ENCODE results near the gene BTBD17.

Gene BTBD17

DNA sequence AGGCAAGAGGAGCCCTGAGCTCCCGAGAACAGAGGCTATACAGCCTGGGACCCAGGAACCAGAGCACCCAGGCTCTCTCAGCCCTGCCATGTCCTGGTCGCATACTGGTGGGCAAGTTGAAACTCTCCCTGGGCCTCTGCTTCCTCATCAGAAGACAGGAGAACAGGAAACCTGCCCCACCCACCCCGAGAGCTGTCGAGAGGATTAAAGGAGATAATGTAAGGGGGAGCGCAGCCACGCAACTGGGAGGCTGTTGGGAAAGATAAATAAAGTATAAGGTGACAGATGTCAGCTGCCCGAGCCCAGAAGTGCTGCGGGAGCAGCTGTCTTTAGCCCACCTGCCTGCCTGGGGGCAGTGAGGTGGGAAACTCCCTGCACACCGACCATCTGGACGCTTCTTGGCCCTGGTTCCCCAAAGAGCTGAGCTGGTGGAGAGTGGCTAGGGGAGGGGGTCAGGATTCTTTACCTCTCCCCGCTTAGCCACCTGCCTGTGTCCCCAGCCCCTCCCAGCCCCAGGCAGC is 28.8 kb downstream of the BTBD17 start:
- DNase-seq: no peak

DNA sequence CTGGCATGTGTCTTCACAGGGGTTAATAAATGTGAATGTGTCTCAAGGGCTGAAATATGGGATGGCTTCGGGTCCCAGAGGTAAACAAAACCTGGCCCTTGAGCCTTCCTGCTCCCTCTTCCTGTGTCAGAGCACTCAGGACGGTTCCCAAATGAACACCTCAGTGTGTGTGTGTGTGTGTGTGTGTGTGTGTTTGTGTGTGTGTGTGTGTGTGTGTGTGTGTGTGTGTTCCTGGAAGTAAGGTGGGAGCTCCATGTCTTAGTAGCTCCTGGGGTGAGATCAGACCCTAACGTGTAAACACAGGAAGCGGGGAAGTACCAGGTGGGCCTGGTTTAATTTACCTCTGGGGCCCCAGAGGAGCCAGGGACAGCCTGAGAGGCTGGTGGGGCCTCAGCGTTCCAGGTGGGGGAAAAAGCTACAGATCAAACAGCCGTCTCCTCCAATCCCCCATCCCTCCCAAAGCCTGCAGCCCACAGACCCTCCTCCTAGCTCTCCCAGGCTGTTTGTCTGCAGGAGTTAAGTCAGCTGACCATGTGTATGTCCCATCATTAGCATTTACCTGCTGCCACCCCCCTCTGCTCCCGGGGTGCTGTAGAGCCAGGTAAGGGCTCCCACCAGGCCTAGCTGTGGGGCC is 29.5 kb downstream of the BTBD17 start:
- no peak for DNase-seq

DNA sequence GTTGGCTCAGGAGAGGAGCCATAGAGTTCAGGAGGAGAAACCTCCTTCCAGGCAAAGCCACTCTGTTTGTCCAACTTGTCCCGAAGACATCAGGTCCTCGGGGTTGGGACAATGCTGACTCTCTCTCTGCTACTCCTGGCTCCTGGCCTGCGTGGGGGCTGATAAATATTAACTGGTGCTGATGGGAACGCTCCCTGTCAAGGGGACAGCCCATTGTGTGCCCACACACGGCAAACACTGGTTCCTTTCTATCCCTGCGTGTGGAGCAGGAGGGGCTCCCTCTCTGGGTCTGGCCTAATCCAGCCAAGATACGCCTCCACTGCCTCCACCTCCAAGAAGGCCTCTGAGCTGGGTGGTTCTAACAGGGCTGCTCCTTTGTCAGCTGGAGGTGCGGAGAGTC is 31.2 kb downstream of the BTBD17 start:
- DNase-seq: no peak

DNA sequence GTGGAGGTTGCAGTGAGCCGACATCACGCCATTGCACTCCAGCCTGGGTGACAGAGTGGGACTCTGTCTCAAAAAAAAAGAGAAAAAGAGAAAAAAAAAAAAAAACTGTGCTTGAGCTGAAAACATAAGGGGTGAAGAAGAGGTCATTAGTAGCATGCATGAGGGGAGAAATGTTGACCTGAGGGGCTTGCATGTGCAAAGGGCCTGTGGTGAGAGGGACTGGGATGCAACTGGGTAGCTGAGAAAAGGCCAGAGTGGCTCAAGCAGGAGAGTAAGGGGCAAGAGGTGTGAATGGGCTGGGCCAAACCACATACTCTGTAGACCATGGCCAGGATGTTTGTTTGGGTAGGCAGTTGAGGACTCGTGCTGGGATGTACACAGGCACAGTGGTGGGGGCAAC is 32.3 kb downstream of the BTBD17 start:
- DNase-seq: no peak

DNA sequence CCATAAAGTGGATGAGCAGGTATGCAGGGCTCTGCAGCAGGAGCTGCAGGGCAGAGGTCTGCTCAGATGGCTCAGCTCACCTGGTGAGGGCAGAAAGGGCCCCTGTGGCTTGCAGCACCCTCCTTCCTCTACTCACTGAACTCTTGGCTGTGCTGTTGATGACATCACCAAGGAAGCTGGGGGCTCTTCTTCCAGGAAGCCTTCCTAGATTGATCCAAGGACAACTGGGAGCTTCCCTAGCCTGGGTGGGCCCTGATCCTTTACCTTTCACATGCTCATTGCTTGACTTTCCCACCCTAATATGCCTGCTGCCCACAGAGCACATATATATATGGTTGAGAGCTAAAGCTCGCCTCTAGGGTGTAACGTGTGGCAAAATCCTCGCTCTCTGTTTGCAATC is 33.2 kb downstream of the BTBD17 start:
- no peak for DNase-seq

DNA sequence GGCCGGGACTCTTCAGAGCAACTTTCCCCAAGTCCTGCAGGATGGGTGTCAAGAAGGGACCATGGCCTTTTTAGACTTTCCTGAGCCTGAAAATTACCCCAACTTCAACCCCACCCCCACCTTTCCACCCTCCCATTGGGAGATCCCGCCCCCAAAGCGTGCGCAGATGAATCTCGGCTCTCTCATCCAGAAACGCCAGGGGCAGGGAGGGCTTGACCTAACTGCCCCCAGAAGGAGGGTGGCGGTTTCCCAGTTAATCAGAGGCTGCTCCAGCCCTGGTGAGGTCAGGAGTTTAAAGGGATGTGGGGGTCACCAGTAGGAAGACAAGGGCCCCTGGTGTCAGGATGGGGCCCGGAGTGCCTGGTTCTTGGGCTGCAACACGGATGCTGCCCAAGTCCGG is 35.2 kb downstream of the BTBD17 start:
- no peak for DNase-seq

DNA sequence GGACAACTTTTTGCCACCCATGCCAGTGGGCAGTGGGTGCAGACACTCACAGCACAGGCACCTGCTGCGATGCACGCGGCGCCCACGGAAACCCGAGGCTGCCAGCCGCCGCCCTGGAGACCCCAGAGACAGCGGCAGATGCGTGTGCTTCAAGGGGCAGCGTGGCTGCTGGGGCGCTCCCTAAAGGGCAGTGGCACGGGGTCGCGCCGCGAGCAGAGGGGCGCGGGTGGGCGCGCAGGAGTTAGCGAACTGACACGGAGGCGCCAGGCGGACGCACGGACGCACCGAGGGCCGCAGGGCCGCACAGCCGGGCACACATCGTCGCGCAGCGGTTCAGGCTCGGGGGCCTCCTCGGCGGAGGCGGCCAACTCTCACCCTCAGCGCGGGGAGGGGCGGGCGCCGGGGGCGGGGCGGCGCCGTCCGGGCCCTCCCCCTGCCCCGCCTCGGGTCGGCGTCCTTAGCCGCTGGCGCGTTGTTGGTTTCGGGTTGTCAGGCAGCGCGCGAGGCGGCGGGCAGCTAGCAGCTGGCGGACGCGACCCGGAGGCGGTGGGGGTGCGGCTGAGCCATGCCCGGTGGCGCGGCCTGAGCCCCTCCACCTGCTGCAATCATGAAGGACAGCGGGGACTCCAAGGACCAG is 35.8 kb downstream of the BTBD17 start, which contains the start of gene KIF19:
KIF19 (plus strand) TSS at position 484 of the 637 bp plus-strand sequence; CDS start at position 608, 124 bp downstream.
- peak; percentile 65 for DNase-seq

DNA sequence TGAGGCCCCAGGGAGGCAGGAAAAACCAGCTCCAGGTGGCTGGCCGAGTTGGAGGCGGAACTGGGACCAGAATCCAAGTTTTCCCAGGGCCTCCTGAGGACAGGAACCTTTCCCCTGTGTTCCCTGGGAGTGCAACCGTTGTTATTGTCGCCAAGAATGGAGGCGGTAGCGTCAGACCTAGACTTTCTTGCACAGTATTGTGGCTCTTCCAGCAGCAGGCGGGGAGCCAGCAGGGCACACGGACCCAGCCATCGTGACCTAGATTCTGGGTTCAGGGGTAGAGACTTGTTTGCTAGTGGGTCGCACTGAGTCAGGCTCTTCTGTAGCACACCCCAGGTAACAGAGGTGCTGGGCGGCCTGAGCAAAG is 36.3 kb downstream of the BTBD17 start:
- DNase-seq: peak; percentile 14

DNA sequence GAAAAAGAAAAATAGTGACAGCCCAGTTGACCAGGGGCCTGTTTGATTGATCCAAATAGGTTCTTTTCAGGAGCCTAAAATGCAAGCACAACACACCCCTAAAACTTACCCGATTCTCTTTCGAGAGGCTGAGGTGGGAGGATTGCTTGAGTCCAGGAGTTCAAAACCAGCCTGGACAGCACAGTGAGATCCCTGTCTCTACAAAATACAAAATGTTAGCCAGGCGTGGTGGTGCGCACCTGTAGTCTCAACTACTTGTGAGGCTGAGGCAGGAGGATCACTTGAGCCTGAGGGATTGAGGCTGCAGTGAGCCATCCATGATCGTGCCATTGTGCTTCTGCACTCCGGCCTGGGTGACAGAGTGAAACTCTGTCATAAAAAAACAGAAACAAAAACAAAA is 37.1 kb downstream of the BTBD17 start:
- no peak for DNase-seq

DNA sequence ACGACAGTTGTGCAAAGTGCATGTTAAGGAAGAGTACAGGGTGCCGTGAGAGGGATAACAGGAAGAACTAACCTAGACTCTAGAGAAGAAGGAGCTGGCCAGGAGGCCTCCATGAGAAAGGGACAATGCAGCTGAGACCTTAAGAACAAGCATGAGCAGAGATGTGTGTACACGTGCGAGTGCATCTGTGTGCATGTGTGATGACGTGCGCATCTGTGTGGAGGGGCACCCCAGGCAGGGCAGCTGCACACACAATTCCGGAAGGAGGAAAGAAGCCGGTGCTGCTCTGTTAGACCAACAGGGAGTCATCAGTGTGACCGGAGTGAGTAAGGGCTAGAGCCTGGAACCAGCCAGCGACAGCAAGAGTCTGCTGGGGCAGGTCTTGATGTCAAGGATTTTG is 43.3 kb downstream of the BTBD17 start:
- DNase-seq: no peak

DNA sequence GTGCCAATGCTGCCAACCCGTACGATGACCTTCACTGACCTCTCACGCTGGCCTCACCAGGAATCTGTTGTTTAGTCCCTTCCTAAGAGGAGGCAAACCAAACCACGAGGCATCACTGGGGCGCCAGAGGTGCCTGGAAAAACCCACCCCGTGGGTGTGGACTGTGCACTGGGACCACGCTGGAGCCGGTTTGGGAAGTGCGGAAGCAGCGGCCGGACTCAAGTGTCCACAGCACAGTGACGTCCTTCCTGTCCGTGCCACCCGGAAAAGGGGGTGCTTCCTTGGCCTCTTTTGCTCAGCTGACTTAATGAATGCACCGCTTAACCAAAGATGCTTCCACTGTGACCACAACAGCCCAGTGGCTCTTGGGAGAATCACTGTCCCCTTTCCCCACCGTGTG is 44.6 kb downstream of the BTBD17 start:
- no peak for DNase-seq

DNA sequence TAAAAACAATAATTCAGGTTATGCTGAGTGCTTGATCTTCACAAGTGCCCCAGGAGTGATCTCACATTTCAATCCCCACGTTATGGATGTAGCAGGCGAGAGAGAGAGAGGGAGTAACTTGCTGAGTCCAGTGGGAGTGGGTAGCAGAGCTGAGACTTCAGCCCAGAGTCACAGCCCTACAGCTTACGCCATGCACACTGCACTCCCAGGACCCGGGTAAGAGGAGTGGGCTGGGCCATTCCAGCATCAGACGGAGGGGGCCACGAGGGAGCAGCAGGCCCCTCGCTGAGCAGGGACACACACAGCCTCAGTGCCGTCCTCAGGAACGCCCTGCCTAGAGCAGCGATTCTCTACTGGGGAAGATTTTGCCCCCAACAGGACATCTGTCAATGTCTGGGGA is 45.4 kb downstream of the BTBD17 start:
- DNase-seq: no peak

DNA sequence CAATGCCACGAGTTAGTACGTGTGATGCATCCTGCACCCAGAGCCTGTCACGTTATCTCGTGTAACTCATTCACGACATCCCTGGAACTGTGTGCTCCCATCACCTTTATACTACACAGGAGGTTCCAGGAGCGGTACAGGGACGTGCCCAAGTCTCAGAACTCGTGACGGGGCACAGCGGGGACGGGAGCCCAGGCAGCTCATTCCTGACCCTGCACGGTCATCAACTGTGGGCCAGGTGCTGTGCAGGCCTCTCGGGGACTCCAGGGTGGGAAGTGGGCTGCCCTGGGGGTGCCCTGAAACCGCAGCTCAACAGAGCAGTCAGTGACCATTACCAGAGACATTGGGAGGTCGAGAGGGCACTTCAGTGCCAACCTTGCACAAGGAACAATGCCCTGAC is 46.8 kb downstream of the BTBD17 start:
- no peak for DNase-seq

DNA sequence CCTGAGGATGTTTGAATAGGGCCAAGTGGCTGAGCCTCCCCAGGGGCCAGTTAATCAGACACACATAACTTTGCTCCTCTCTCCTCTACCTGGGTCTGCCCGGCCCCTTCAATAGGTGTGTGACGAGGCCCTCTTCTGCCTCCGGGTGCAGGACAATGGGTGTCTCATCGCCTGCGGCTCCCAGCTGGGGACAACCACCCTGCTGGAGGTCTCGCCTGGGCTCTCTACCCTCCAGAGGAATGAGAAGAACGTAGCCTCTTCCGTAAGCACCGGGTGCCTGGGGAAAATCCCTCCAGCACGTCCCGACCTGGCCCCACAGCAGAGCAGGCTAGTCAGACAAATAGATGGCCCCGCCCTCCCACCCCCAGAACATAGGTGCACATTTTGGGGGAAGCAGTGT is 51.8 kb downstream of the BTBD17 start:
- DNase-seq: no peak

DNA sequence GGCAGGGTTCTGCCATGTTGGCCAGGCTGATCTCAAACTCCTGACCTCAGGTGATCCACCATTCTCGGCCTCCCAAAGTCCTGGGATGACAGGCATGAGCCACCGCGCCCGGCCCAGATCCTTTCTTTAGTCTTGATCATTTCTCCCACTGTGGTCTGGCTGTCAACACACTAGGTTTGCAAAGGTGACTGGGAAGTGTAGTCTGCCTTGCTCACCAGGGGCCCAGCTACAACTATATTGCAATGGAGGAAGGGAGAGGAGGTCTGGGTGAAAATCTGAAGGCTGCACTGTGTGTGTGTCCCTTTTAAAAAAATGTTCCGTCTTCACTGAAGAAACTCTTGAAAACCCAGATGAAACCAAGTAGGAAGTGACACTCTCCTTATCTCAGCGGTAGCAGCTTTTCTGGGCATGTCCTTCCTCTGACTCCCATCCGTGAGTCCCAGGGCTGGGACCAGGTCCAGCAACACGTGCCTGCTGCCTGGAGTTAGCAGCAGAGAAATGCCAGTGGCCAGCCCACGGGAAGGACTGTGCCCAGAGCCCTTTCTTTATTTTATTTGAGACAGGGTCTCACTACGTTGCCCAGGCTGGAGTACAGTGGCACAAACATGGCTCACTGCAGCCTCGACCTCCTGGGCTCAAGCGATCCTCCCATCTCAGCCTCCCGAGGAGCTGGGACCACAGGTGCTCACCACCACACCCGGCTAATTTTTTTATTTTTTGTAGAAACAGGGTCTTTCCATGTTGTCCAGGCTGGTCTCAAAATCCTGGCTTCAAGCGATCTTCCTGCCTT is 53.5 kb downstream of the BTBD17 start:
- DNase-seq: no peak
